Measurements from ENCODE around the gene MYO7A.

DNA sequence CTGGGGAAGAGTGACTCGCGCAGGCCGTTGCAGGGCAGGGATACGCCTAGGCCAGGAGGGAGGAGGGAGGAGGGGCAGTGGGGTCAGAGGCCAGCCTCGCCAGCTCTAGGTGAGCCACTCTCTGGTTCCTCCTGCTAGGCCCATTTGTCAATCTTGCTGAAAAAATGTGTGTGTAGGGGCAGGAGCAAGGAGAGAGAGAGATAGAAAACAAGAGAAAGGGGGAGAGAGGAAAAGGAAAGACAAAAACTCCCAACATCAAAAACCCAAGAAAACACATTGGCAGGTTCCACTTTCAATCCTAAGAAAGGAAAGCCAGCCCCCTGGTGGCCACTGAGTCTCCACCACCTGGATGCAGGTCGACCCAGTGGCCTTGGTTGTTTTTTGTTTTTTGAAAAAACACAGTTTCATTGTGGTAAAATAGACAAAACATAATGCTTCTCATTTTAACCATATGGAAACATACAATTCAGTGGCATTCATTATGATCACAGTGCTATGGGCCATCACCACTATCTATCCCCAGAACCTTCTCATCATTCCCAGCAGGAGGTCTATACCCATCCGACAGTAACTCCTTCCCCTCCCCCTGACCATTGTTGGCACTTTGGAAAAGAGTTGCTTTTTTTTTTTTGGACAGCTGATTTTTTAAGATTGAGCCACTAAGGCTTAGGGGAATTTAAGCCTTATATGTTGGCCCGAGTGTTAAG is 14.5 kb upstream of the MYO7A start:
- no peak for TF ChIP-seq EZH2phosphoT487 (IDR thresholded peaks at IDR 0.05; ENCODE audit: low read length)
- TF ChIP-seq, protein P1, sequence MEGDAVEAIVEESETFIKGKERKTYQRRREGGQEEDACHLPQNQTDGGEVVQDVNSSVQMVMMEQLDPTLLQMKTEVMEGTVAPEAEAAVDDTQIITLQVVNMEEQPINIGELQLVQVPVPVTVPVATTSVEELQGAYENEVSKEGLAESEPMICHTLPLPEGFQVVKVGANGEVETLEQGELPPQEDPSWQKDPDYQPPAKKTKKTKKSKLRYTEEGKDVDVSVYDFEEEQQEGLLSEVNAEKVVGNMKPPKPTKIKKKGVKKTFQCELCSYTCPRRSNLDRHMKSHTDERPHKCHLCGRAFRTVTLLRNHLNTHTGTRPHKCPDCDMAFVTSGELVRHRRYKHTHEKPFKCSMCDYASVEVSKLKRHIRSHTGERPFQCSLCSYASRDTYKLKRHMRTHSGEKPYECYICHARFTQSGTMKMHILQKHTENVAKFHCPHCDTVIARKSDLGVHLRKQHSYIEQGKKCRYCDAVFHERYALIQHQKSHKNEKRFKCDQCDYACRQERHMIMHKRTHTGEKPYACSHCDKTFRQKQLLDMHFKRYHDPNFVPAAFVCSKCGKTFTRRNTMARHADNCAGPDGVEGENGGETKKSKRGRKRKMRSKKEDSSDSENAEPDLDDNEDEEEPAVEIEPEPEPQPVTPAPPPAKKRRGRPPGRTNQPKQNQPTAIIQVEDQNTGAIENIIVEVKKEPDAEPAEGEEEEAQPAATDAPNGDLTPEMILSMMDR (IDR thresholded peaks at IDR 0.05; ENCODE audit: low read length) = peak; percentile 70

Data from MM.1S (cell line).